ENCODE data around the gene HRH2.

DNA sequence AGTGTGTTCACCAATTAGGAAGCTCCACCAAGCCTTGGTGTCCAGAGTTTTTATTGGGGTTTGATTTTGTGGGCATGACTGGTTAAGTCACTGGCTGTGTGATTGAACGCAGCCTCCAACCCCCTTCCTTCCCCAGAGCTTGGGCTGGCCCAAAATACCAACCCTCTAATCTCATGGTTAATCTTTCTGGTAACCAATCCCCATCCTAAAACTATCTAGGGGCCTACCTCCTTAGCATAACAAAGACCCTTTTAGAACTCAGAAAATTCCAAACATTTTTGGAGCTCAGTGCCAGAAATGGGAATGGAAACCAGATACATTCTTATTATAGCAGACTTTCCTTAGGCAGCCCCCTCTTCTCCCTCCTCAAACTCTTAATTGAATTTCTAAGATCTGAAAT lies 35.9 kb upstream of the HRH2 start:
- TF ChIP-seq EZH2 (IDR thresholded peaks at IDR 0.05; ENCODE audit: low read length): no peak
- no peak for TF ChIP-seq CTCF (optimal IDR thresholded peaks at IDR 0.05 in 1 of 3, IDR thresholded peaks at IDR 0.05 in 1 of 3, conservative IDR thresholded peaks at IDR 0.05 in 1 of 3; ENCODE audit: extremely low read depth in 1 of 3, insufficient read depth in 2 of 3, low read length in 3 of 3)
